Vagina (tissue), 2 donors: ENCODE data around the gene DES. TPM values are rescaled to one million over a fixed set of nuclear protein-coding genes. Genes with fewer than 3 reads are reported as not detected.

Experiments used
- DNase-seq, 2 donors: peaks; one replicate each; pipeline ENCODE4 v3.0.0-alpha.2; 2017; ENCODE audit errors: extremely low spot score in 2 of 2
- H3K27ac ChIP-seq: fragments of 200-600 bp; sonication (generic); one replicate; pipeline ENCODE4 v1.5.1; 2019
- H3K27me3 ChIP-seq: fragments of 200-600 bp; sonication (generic); one replicate; pipeline ENCODE4 v1.5.1; 2019
- H3K36me3 ChIP-seq, 2 donors: fragments of 200-600 bp; sonication (generic); one replicate each; pipeline ENCODE4 v1.5.1; 2017 to 2019
- H3K4me1 ChIP-seq: fragments of 200-600 bp; sonication (generic); one replicate; pipeline ENCODE4 v1.5.1; 2019
- H3K4me3 ChIP-seq, 2 donors: fragments of 200-600 bp; sonication (generic); 1 replicate in 1 of 2; 2 replicates in 1 of 2; pipeline ENCODE4 v1.5.1; 2016 to 2019
- H3K9me3 ChIP-seq: fragments of 200-600 bp; sonication (generic); one replicate; pipeline ENCODE4 v1.5.1; 2019
- CTCF ChIP-seq, 3 experiments: fragments of 450-650 bp in 2 of 3; fragments of 200-600 bp in 1 of 3; sonication (generic) in 1 of 3; IDR thresholded peaks; one replicate each; pipeline ENCODE4 v1.5.1; 2017 to 2019; ENCODE audit warnings: antibody characterized with exemption in 3 of 3, mild to moderate bottlenecking in 2 of 3, moderate library complexity in 2 of 3
- POLR2A ChIP-seq, 2 donors: fragments of 450-650 bp; IDR thresholded peaks; one replicate each; pipeline ENCODE4 v1.6.1; 2017; ENCODE audit warnings: antibody characterized with exemption in 2 of 2, mild to moderate bottlenecking in 2 of 2, moderate library complexity in 2 of 2
- POLR2AphosphoS5 ChIP-seq, 2 donors: sonication (generic); formaldehyde crosslinking; IDR thresholded peaks; one replicate each; pipeline ENCODE4 v1.9.0; 2017; ENCODE audit warnings: antibody characterized with exemption in 2 of 2, mild to moderate bottlenecking in 2 of 2, low read depth in 1 of 2; ENCODE audit not compliant: insufficient read depth in 1 of 2
- intact Hi-C: fragments of 100-400 bp; cut with DNase I; formaldehyde crosslinking; loops from one replicate; pipeline ENCODE4 v1.15.1; 2023
- total RNA-seq: library from RNA; depleted of rRNA; stranded (reverse); fragments of >200 nt; gene quantifications from one replicate; pipeline ENCODE4 v1.2.3, GENCODE V29; 2016

Gene DES
- total RNA-seq, 1 donor from 2014 or later, result 883 TPM

- Histone ChIP-seq H3K9me3 (no peaks in the 10 kb centered on the region), H3K27ac (peak overlapping the region; percentile 59), H3K27me3 (no peaks in the 10 kb centered on the region), H3K4me3 (no peak overlapping the region), H3K36me3 (no peaks in the 10 kb centered on the region), H3K4me1 (no peaks in the 10 kb centered on the region)
- TF ChIP-seq POLR2A (IDR thresholded peaks at IDR 0.05), result no peak
- no peak for TF ChIP-seq CTCF (IDR thresholded peaks at IDR 0.05)
- TF ChIP-seq POLR2AphosphoS5 (IDR thresholded peaks at IDR 0.05; ENCODE audit: insufficient read depth in 1 of 2, low read depth in 1 of 2), result no peak
- intact Hi-C loops, result loop anchor here (2.0 kb wide), 1 partner anchor 123 kb away; no protein-coding TSS in a partner anchor
- DNase-seq, result no peak
Observed at GRCh38 chr2:219403861-219404260, 14.3 kb upstream of the DES start.

- Histone ChIP-seq H3K9me3 (no peaks in the 10 kb centered on the region), H3K36me3 (no peaks in the 10 kb centered on the region), H3K27me3 (no peaks in the 10 kb centered on the region), H3K27ac (peak overlapping the region; percentile 59), H3K4me3 (no peak overlapping the region), H3K4me1 (no peaks in the 10 kb centered on the region)
- intact Hi-C loops, result loop anchor here (2.0 kb wide), 1 partner anchor 122 kb away; no protein-coding TSS in a partner anchor
- TF ChIP-seq POLR2A (IDR thresholded peaks at IDR 0.05) (no peak), CTCF (IDR thresholded peaks at IDR 0.05) (no peak), POLR2AphosphoS5 (IDR thresholded peaks at IDR 0.05; ENCODE audit: insufficient read depth in 1 of 2, low read depth in 1 of 2) (no peak)
- no peak for DNase-seq
Observed at GRCh38 chr2:219404291-219404910, 13.8 kb upstream of the DES start.

GRCh38 chr2:219404954-219405353 is 13.2 kb upstream of the DES start:
- Histone ChIP-seq H3K4me3 (no peak overlapping the region), H3K9me3 (no peaks in the 10 kb centered on the region), H3K4me1 (no peaks in the 10 kb centered on the region), H3K27ac (peak overlapping the region; percentile 59), H3K27me3 (no peaks in the 10 kb centered on the region), H3K36me3 (no peaks in the 10 kb centered on the region)
- TF ChIP-seq POLR2AphosphoS5 (IDR thresholded peaks at IDR 0.05; ENCODE audit: insufficient read depth in 1 of 2, low read depth in 1 of 2) (no peak), CTCF (IDR thresholded peaks at IDR 0.05) (no peak), POLR2A (IDR thresholded peaks at IDR 0.05) (no peak)
- intact Hi-C loops, result loop anchor here (2.0 kb wide), 1 partner anchor 122 kb away; no protein-coding TSS in a partner anchor
- no peak for DNase-seq

- H3K36me3 ChIP-seq, result no peaks in the 10 kb centered on the region
- intact Hi-C loops, result loop anchor here (2.0 kb wide), 1 partner anchor 121 kb away; no protein-coding TSS in a partner anchor
- DNase-seq, result no peak
- H3K4me1 ChIP-seq, result no peaks in the 10 kb centered on the region
- H3K27ac ChIP-seq, result peak overlapping the region; percentile 56
- no peak overlapping the region for H3K4me3 ChIP-seq
- TF ChIP-seq CTCF (IDR thresholded peaks at IDR 0.05), result no peak
- no peak for TF ChIP-seq POLR2A (IDR thresholded peaks at IDR 0.05)
- no peak for TF ChIP-seq POLR2AphosphoS5 (IDR thresholded peaks at IDR 0.05; ENCODE audit: insufficient read depth in 1 of 2, low read depth in 1 of 2)
- H3K27me3 ChIP-seq, result no peaks in the 10 kb centered on the region
- no peaks in the 10 kb centered on the region for H3K9me3 ChIP-seq
Observed at GRCh38 chr2:219405451-219405850, 12.7 kb upstream of the DES start.
